ENCODE results near the gene CBX7. TPM values are rescaled to one million over a fixed set of nuclear protein-coding genes. Genes with fewer than 3 reads are reported as not detected.

CBX7 gene
- total and polyA plus RNA-seq, 9 of the 15 experiments (the other 6 are each of a cell fraction or from before 2014, with no cell fraction given), result 0.04 to 5.2 (median 2.8) TPM

DNA sequence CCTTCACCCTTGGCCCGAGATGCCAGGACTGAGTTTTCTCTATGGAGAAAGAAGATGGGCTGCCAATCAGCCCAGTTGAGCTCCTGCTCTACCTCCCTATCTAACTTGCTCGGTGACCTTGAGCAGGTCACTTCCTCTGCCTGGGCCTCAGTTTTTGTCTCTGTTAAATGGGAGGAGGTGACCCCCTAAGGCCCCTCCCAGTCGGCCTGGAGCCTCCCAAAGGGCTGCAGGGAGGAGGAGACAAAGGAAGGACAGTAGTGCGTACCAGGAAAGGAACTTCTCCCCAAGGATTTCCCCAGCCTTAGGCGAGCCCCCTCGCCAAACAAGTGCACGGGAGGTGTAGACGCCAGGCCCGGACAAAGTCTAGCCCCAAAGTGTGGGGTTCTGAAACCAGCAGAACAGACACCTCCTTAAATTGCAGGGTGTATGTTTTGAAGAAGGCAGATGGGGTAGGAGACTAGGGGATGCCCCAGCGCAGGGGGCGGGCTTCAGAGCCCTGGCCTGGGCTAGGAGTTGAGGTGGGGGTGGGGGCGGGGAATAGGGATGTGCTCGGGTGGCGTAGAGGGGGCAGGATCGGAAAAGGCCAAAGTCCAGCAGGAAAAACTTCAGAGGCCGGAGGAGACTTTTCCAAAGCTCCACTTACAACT lies 1.0 kb downstream of the CBX7 start:
- Histone ChIP-seq H3K9me1 (ENCODE audit: control insufficient read depth, insufficient read depth, low read length) (no peaks in the 10 kb centered on the region), H2AFZ (ENCODE audit: low read depth, low read length) (no peak overlapping the region), H3K79me2 (ENCODE audit: control insufficient read depth, insufficient read depth, low read length) (no peaks in the 10 kb centered on the region), H3K4me2 (ENCODE audit: insufficient read depth, low read length) (peak overlapping the region; percentile 80), H3K4me1 (replicated peaks in 1 of 2; ENCODE audit: control insufficient read depth in 2 of 2, insufficient read depth in 2 of 2, low read length in 2 of 2) (peaks cover under 1 to 34% of the 10 kb centered on the region in 2 experiments; a peak in 4 of 5 replicates), H3K27me3 (ENCODE audit: control insufficient read depth in 2 of 2, insufficient read depth in 2 of 2, low read length in 2 of 2) (no peaks in the 10 kb centered on the region), H3K27ac (ENCODE audit: extremely low read depth, low read depth, low read length) (no peak overlapping the region), H4K20me1 (replicated peaks; ENCODE audit: control insufficient read depth, insufficient read depth, low read length) (no peaks in the 10 kb centered on the region), H3K4me3 (peak overlapping the region; percentile 45), H3K36me3 (ENCODE audit: control insufficient read depth, insufficient read depth, low read length) (no peaks in the 10 kb centered on the region), H3K9me3 (replicated peaks; ENCODE audit: control insufficient read depth, insufficient read depth, low read depth, low read length) (no peaks in the 10 kb centered on the region), H3K9ac (ENCODE audit: insufficient read depth in 1 of 2, low read depth in 2 of 2, low read length in 2 of 2) (peak overlapping the region in 1 of 2 experiments; percentile 83; a peak in 1 of 4 replicates)
- DNase-seq (ENCODE audit: extremely low read depth in 1 of 4, low spot score in 3 of 4) (no peak), ATAC-seq (no peak), FAIRE-seq (no peak)
- WGBS (ENCODE audit: insufficient coverage, low coverage, missing lambda C conversion rate), result 61% methylated on average over 6 of the region's 16 CpGs
- ChIA-PET CTCF (ENCODE audit: low intra/inter-chr PET ratio) (no interaction called here), POLR2A (interaction anchor here (0.7 kb wide), 1 partner anchor 166 kb away, joined by 3 read pairs; no protein-coding TSS in a partner anchor)
- no TSS peak for BruUV-seq (replicated peaks)
- intact Hi-C loops (cut with micrococcal nuclease), result no loop called here
- in situ Hi-C loops (cut with MboI), result no loop called here
- TF ChIP-seq AFF4 (CRISPR knock-in tag; IDR thresholded peaks at IDR 0.05) (no peak), RBM25 (IDR thresholded peaks at IDR 0.05; ENCODE audit: low read depth, low read length, severe bottlenecking) (peak; percentile 44), BCOR (IDR thresholded peaks at IDR 0.05) (peak; percentile 73; the same call in 1 of the 2 replicates), MITF (IDR thresholded peaks at IDR 0.05) (no peak), GATA2 (CRISPR knock-in tag; IDR thresholded peaks at IDR 0.05) (no peak), MCM7 (IDR thresholded peaks at IDR 0.05) (no peak), KLF6 (CRISPR knock-in tag; IDR thresholded peaks at IDR 0.05; ENCODE audit: borderline replicate concordance) (no peak), KDM1A (IDR thresholded peaks at IDR 0.05) (peak in 1 of 2 experiments; percentile 60; a peak in 2 of 4 replicates), ZNF780A (CRISPR knock-in tag; IDR thresholded peaks at IDR 0.05) (no peak), ZKSCAN8 (CRISPR knock-in tag; IDR thresholded peaks at IDR 0.05) (no peak), ZNF766 (CRISPR knock-in tag; conservative IDR thresholded peaks at IDR 0.05) (no peak), CBX5 (IDR thresholded peaks at IDR 0.05; ENCODE audit: borderline replicate concordance, low read depth) (no peak), SPI1 (IDR thresholded peaks at IDR 0.05; ENCODE audit: borderline replicate concordance, low read depth, low read length) (0 out of 2 replicates have a peak, but pooled peaks have one; percentile 2)
- TF ChIP-seq, protein P1, sequence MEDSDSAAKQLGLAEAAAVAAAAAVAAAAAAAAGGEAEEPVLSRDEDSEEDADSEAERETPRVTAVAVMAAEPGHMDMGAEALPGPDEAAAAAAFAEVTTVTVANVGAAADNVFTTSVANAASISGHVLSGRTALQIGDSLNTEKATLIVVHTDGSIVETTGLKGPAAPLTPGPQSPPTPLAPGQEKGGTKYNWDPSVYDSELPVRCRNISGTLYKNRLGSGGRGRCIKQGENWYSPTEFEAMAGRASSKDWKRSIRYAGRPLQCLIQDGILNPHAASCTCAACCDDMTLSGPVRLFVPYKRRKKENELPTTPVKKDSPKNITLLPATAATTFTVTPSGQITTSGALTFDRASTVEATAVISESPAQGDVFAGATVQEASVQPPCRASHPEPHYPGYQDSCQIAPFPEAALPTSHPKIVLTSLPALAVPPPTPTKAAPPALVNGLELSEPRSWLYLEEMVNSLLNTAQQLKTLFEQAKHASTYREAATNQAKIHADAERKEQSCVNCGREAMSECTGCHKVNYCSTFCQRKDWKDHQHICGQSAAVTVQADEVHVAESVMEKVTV (CRISPR knock-in tag; IDR thresholded peaks at IDR 0.05), result no peak
- TF ChIP-seq, protein P2, sequence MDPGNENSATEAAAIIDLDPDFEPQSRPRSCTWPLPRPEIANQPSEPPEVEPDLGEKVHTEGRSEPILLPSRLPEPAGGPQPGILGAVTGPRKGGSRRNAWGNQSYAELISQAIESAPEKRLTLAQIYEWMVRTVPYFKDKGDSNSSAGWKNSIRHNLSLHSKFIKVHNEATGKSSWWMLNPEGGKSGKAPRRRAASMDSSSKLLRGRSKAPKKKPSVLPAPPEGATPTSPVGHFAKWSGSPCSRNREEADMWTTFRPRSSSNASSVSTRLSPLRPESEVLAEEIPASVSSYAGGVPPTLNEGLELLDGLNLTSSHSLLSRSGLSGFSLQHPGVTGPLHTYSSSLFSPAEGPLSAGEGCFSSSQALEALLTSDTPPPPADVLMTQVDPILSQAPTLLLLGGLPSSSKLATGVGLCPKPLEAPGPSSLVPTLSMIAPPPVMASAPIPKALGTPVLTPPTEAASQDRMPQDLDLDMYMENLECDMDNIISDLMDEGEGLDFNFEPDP (CRISPR knock-in tag; IDR thresholded peaks at IDR 0.05), result no peak

All from K562 (cell line).